SK-N-SH treated with all-trans-retinoic acid at 6 μM for 48 hours (cell line): ENCODE results near the gene LRRC9.
"Not testable (repeated sequence)": the region's sequence is repeated elsewhere in the genome, so short reads cannot be mapped to it uniquely, and the experiment has no call there.

Experiments
- ATAC-seq: fragments of 200-7000 bp; cut with Tn5 transposase; 3 replicates; pipeline ENCODE4 v1.9.1; 2020; ENCODE audit warnings: mild to moderate bottlenecking, moderate library complexity
- BACH2 ChIP-seq: fragments of 250-450 bp; sonication (Bioruptor Pico); IDR thresholded peaks from 2 replicates; pipeline ENCODE4 v1.9.0; 2021; ENCODE audit warnings: mild to moderate bottlenecking, borderline replicate concordance
- CREB5 ChIP-seq: fragments of 250-450 bp; sonication (Bioruptor Pico); IDR thresholded peaks from 2 replicates; pipeline ENCODE4 v1.5.1; 2020; ENCODE audit warnings: low read depth, mild to moderate bottlenecking, moderate library complexity
- CSDC2 ChIP-seq: fragments of 250-450 bp; sonication (Bioruptor Pico); IDR thresholded peaks from 2 replicates; pipeline ENCODE4 v1.5.0; 2020; ENCODE audit warnings: mild to moderate bottlenecking, moderate library complexity
- ESRRG ChIP-seq: fragments of 250-450 bp; sonication (Bioruptor Pico); IDR thresholded peaks from 2 replicates; pipeline ENCODE4 v1.6.1; 2021; ENCODE audit warnings: mild to moderate bottlenecking
- GLIS3 ChIP-seq: fragments of 250-450 bp; sonication (Bioruptor Pico); IDR thresholded peaks from 2 replicates; pipeline ENCODE4 v1.5.0; 2020; ENCODE audit warnings: mild to moderate bottlenecking, moderate library complexity
- ISL1 ChIP-seq: fragments of 250-450 bp; sonication (Bioruptor Pico); IDR thresholded peaks from 2 replicates; pipeline ENCODE4 v2.1.2; 2022; ENCODE audit warnings: mild to moderate bottlenecking, moderate library complexity
- OSR1 ChIP-seq: fragments of 250-450 bp; sonication (Bioruptor Pico); IDR thresholded peaks from 2 replicates; pipeline ENCODE4 v1.8.0; 2022; ENCODE audit warnings: moderate library complexity, mild to moderate bottlenecking, inconsistent platforms
- PATZ1 ChIP-seq: fragments of 250-450 bp; sonication (Bioruptor Pico); IDR thresholded peaks from 2 replicates; pipeline ENCODE4 v1.8.0; 2020; ENCODE audit warnings: mild to moderate bottlenecking, moderate library complexity, borderline replicate concordance
- POU6F1 ChIP-seq: fragments of 250-450 bp; sonication (Bioruptor Pico); IDR thresholded peaks from 2 replicates; pipeline ENCODE4 v1.8.0; 2021; ENCODE audit warnings: low read depth, mild to moderate bottlenecking, moderate library complexity, borderline replicate concordance
- PPARA ChIP-seq: fragments of 250-450 bp; sonication (Bioruptor Pico); IDR thresholded peaks from 2 replicates; pipeline ENCODE4 v1.5.0; 2020; ENCODE audit warnings: mild to moderate bottlenecking, borderline replicate concordance
- RARB ChIP-seq: fragments of 250-450 bp; sonication (Bioruptor Pico); IDR thresholded peaks from 2 replicates; pipeline ENCODE4 v1.8.0; 2021; ENCODE audit warnings: mild to moderate bottlenecking, moderate library complexity
- SNAI2 ChIP-seq: fragments of 250-450 bp; sonication (Bioruptor Pico); IDR thresholded peaks from 2 replicates; pipeline ENCODE4 v1.5.0; 2020; ENCODE audit warnings: mild to moderate bottlenecking, moderate library complexity
- TCF4 ChIP-seq: fragments of 250-450 bp; sonication (Bioruptor Pico); IDR thresholded peaks from 2 replicates; pipeline ENCODE4 v1.8.0; 2021; ENCODE audit warnings: mild to moderate bottlenecking, moderate library complexity, borderline replicate concordance
- TSHZ2 ChIP-seq: fragments of 250-450 bp; sonication (Bioruptor Pico); IDR thresholded peaks from 2 replicates; pipeline ENCODE4 v1.5.0; 2020; ENCODE audit warnings: mild to moderate bottlenecking, moderate library complexity
- ZC3H10 ChIP-seq: fragments of 250-450 bp; sonication (Bioruptor Pico); IDR thresholded peaks from 2 replicates; pipeline ENCODE4 v1.5.1; 2021; ENCODE audit warnings: mild to moderate bottlenecking, moderate library complexity
- ZFP3 ChIP-seq: fragments of 250-450 bp; sonication (Bioruptor Pico); IDR thresholded peaks from 2 replicates; pipeline ENCODE4 v1.5.0; 2020; ENCODE audit warnings: mild to moderate bottlenecking, moderate library complexity
- ZFP30 ChIP-seq: fragments of 450-650 bp; formaldehyde crosslinking; IDR thresholded peaks from 2 replicates; pipeline ENCODE4 v1.5.0; 2022; ENCODE audit warnings: mild to moderate bottlenecking, moderate library complexity
- ZNF565 ChIP-seq: fragments of 450-650 bp; formaldehyde crosslinking; conservative IDR thresholded peaks from 2 replicates; pipeline ENCODE4 v1.5.0; 2020; ENCODE audit warnings: low read depth, mild to moderate bottlenecking, moderate library complexity
- ZNF70 ChIP-seq: fragments of 450-650 bp; formaldehyde crosslinking; IDR thresholded peaks from 2 replicates; pipeline ENCODE4 v1.5.0; 2020; ENCODE audit warnings: mild to moderate bottlenecking, moderate library complexity
- ZNF8 ChIP-seq: fragments of 450-650 bp; formaldehyde crosslinking; IDR thresholded peaks from 2 replicates; pipeline ENCODE4 v1.5.0; 2020; ENCODE audit warnings: mild to moderate bottlenecking, moderate library complexity
- TF ChIP-seq, protein P1 (sequence below): fragments of 250-450 bp; sonication (Bioruptor Pico); IDR thresholded peaks from 2 replicates; pipeline ENCODE4 v1.5.1; 2021; ENCODE audit warnings: mild to moderate bottlenecking, moderate library complexity

LRRC9 gene

GRCh38 chr14:60035177-60035576 is 115.2 kb downstream of the LRRC9 start:
- ATAC-seq: no peak
- TF ChIP-seq POU6F1 (CRISPR knock-in tag) (no peak), ZFP30 (CRISPR knock-in tag) (no peak), ZNF565 (CRISPR knock-in tag) (no peak), ZNF70 (no peak), ZFP3 (no peak), TCF4 (no peak), TSHZ2 (CRISPR knock-in tag) (no peak), SNAI2 (CRISPR knock-in tag) (no peak), BACH2 (CRISPR knock-in tag) (no peak), OSR1 (CRISPR knock-in tag) (no peak), ESRRG (CRISPR knock-in tag) (no peak), PATZ1 (no peak), ISL1 (CRISPR knock-in tag) (no peak), PPARA (no peak), GLIS3 (CRISPR knock-in tag) (no peak), CREB5 (no peak), ZNF8 (CRISPR knock-in tag) (no peak), CSDC2 (CRISPR knock-in tag) (no peak), ZC3H10 (CRISPR knock-in tag) (no peak)
- TF ChIP-seq, protein P1, sequence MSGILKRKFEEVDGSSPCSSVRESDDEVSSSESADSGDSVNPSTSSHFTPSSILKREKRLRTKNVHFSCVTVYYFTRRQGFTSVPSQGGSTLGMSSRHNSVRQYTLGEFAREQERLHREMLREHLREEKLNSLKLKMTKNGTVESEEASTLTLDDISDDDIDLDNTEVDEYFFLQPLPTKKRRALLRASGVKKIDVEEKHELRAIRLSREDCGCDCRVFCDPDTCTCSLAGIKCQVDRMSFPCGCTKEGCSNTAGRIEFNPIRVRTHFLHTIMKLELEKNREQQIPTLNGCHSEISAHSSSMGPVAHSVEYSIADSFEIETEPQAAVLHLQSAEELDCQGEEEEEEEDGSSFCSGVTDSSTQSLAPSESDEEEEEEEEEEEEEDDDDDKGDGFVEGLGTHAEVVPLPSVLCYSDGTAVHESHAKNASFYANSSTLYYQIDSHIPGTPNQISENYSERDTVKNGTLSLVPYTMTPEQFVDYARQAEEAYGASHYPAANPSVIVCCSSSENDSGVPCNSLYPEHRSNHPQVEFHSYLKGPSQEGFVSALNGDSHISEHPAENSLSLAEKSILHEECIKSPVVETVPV (CRISPR knock-in tag): no peak

- ATAC-seq: not testable (repeated sequence)
Observed at GRCh38 chr14:60047976-60048375, 128.0 kb downstream of the LRRC9 start.

- ATAC-seq: peak; percentile 74
- TF ChIP-seq TSHZ2 (CRISPR knock-in tag): no peak
- no peak for TF ChIP-seq ZC3H10 (CRISPR knock-in tag)
- no peak for TF ChIP-seq ZNF8 (CRISPR knock-in tag)
- TF ChIP-seq ISL1 (CRISPR knock-in tag): no peak
- TF ChIP-seq ZFP3: no peak
- no peak for TF ChIP-seq CSDC2 (CRISPR knock-in tag)
- no peak for TF ChIP-seq TCF4
- no peak for TF ChIP-seq RARB
- TF ChIP-seq, protein P1 (CRISPR knock-in tag): no peak
- TF ChIP-seq POU6F1 (CRISPR knock-in tag): no peak
- no peak for TF ChIP-seq ZNF70
- TF ChIP-seq BACH2 (CRISPR knock-in tag): no peak
- TF ChIP-seq CREB5: no peak
- no peak for TF ChIP-seq ESRRG (CRISPR knock-in tag)
Observed at GRCh38 chr14:60051721-60052221, 131.8 kb downstream of the LRRC9 start.
